ENCODE data around the gene ZNF740.

The ZNF740 gene

DNA sequence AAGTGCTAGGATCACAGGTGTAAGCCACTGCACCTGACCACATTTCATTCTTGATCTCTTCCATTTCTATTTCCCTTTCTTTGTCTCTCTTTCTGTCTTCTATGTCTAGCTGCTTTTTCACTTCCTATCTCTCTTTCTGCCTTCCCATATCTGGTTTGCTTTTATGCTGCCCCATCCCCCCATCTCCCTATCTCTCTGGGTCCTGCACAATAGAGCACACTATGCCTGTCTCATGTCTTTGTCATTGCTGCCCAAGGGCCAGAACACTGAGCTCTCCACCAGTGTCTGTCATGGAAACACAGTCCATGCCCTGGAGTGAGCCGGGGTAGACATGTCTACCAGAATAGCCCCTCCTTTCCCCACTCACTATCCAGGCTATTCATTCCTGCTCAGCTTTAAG is 63.8 kb downstream of the ZNF740 start:
- no peak overlapping the region for H3K9ac ChIP-seq (ENCODE audit: low read depth, low read length)
- no peaks in the 10 kb centered on the region for H3K9me3 ChIP-seq (ENCODE audit: control insufficient read depth, insufficient read depth, low read length)
- H3K4me1 ChIP-seq (ENCODE audit: insufficient read depth, low read length) = peaks cover 13% of the 10 kb centered on the region; the same call in 1 of the 2 replicates
- H3K36me3 ChIP-seq (ENCODE audit: insufficient read depth, low read length) = no peaks in the 10 kb centered on the region
